GM12875 (cell line): ENCODE results near the gene CST9.

ENCODE experiments used
- H3K4me3 ChIP-seq: one replicate; pipeline ENCODE4 v1.5.1; 2011; ENCODE audit warnings: low read depth, low read length, control low read depth
- TF ChIP-seq, protein P1 (sequence below): IDR thresholded peaks from 2 replicates; pipeline ENCODE4 v1.5.1; 2011; ENCODE audit warnings: low read depth, mild to moderate bottlenecking, control low read depth, inconsistent platforms, low read length, moderate library complexity, borderline replicate concordance; ENCODE audit not compliant: insufficient read depth

Gene CST9

DNA sequence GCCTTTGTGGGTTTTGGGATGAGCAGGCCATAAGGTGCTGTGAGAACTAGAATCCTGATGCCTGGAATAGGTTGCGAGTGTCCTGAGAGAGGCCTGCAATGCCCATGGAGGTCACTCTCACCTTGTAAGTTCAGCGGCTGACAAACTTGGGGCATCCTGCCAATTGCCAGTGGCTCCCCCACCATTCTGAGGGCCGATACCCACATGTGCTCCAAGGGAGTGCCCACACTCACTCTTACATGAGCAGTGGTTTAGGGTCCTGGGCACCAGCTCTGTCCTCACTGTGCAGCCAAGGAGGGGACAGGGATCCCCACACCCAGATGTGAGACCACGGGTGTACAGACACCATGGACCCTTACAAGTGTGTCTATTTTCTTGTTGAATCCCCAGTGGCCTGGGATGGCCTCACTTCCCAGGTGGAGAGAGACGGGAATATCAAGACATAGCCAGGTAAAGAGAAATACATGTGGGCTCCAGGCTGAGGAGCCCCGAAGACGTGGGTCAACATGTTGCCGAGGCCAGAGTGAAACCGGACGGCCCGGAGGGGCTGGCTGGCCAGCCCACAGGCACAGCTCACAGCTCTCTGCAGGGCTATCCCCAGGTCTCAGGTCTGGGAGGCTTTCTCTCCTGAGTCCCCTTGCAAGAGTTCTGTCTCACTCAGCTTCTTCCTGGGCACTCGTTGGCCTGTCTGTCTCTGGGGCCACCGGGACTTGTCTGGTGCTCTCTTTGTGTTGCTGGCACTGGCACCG lies 2.0 kb upstream of the CST9 start:
- no peak overlapping the region for H3K4me3 ChIP-seq
- TF ChIP-seq, protein P1, sequence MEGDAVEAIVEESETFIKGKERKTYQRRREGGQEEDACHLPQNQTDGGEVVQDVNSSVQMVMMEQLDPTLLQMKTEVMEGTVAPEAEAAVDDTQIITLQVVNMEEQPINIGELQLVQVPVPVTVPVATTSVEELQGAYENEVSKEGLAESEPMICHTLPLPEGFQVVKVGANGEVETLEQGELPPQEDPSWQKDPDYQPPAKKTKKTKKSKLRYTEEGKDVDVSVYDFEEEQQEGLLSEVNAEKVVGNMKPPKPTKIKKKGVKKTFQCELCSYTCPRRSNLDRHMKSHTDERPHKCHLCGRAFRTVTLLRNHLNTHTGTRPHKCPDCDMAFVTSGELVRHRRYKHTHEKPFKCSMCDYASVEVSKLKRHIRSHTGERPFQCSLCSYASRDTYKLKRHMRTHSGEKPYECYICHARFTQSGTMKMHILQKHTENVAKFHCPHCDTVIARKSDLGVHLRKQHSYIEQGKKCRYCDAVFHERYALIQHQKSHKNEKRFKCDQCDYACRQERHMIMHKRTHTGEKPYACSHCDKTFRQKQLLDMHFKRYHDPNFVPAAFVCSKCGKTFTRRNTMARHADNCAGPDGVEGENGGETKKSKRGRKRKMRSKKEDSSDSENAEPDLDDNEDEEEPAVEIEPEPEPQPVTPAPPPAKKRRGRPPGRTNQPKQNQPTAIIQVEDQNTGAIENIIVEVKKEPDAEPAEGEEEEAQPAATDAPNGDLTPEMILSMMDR = no peak

- TF ChIP-seq, protein P1 = peak; percentile 94
- H3K4me3 ChIP-seq = no peak overlapping the region
These were observed 934 bp upstream of the CST9 start for GRCh38 chr20:23606652-23607049.

DNA sequence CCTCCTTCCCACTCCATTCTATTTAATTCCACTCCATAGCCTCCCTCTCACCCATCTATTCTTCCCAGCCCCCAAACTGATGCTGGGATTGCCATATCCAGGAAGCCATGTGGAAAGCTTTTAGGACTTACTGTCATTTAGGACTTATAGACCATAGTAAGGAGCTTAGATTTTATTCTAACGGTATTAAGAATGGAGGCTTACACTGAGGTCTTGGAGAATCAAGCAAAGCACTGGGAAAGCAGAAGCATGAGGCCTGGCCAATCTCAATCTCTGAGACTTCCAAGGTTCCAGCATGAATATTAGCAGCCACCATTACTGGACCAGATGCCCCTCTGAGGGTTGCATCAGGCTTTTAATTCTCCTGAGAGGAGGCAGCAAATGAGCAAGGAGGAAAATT lies 1.4 kb downstream of the CST9 start:
- TF ChIP-seq, protein P1 = no peak
- no peak overlapping the region for H3K4me3 ChIP-seq

DNA sequence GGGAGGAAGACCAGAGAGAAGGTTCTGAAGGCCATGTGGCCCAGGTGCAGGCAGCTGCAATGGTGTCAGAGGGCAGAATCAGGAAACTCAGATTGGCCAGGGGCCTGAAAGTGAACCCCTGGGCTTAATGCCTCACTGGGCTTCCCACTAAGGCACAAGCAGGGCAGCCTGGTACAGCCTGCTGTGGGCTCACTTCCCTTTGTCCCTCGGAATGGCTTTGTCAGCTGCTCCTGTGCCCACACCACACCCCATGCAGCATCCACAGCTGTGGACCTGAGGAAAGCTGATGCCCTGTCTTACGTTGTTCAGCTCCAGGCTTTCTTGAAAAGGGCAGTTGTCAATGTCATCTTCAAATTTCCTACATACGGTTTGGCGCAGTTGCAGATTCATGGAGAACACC lies 2.4 kb downstream of the CST9 start:
- no peak overlapping the region for H3K4me3 ChIP-seq
- TF ChIP-seq, protein P1 = no peak

DNA sequence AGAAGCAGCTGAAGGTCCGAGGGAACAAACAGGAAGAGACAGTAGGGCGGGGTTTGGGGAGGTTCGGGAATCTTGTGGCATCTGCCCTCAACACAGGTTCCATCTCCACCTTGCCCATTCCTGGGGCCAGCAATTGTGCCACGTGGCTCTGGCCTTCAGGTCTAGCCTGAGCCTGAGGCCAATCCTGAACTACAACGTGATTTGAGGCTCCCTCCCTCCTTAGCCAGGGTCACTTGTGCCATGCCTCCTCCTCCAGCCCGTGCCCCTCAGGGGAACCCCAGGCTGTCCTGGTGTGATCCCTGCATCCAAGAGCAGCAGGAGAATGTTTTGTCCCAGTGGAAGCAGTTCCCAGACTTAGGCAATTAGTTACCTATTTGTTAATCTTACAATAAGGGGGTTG lies 3.0 kb downstream of the CST9 start:
- TF ChIP-seq, protein P1 = no peak
- H3K4me3 ChIP-seq = no peak overlapping the region

GRCh38 chr20:23602241-23602640 lies 3.5 kb downstream of the CST9 start:
- TF ChIP-seq, protein P1 = no peak
- H3K4me3 ChIP-seq = no peak overlapping the region

GRCh38 chr20:23601715-23602114 lies 4.0 kb downstream of the CST9 start:
- TF ChIP-seq, protein P1 = no peak
- no peak overlapping the region for H3K4me3 ChIP-seq
